Hematopoietic multipotent progenitor cell treated with erythropoietin and hydrocortisone succinate and interleukin-3 and kit ligand, for 15 days (in vitro differentiated cells): ENCODE measurements around the gene GSS.
A peak's percentile ranks its signal among the peaks of the same experiment; 100 is the strongest.
"Not testable (repeated sequence)": the region's sequence is repeated elsewhere in the genome, so short reads cannot be mapped to it uniquely, and the experiment has no call there.

Experiments used
- DNase-seq: peaks from one replicate; pipeline ENCODE4 v3.0.0-alpha.2; 2015; ENCODE audit warnings: low spot score

The GSS gene

DNA sequence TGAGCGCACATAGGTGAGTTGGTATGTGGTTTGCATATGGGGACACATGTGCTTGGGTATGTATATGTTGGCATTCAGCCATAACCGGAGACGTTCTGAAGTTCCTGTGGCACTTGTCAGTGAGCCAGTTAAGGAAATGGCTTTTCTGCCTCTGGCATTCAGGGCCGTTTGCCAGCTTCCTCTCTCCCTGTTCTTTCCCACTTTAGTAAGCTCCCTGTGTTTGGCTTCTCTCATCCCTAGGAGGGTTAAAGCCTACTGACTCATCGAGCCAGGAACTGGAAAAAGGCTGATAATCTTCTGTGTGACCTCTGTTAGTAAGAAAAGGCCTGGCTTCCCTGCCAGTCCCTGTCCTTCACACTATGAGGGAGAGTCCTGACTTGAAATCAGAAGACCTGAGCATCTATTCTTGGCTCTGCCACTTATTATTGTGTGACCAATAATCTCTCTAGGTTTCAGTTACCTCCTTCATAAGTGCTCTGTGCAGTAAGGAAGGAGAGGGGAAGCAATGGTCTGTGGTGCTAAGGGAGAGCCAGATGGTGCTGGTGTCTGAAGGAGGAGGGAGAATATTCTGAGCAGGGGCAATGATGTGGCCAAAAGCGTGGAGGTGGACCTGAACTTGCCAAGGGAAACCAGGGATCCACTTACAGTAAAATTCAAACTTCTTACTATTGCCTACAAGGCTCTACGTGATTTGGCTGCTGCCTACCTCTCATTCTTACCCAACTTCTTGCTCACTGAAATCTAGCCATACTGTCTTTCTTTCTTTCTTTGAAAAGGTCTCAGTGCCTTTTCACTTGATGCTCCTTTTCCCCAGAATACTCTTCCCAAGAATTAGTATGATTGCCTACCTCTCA lies 47.8 kb downstream of the GSS start:
- DNase-seq = peak; percentile 20

DNA sequence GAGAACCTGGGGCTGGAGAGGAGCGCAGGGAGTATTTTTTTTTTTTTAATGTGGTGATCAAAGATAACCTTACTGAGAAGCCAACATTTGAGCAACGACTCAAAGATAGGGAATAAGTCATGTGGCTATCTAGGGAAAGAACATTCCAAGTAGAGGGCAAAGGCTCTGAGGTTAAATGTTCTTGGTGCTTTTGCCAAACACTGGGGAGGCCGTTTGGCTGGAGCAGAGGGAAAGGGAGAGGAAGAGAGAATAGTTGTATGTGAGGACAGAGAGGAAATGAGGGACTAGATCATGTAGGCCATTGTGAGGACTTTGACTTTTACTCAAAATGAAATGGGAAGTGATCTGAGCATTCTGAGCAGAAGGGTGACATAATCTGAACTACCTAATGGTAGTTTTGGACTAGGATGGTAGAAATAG lies 51.4 kb downstream of the GSS start:
- DNase-seq = peak; percentile 37

DNA sequence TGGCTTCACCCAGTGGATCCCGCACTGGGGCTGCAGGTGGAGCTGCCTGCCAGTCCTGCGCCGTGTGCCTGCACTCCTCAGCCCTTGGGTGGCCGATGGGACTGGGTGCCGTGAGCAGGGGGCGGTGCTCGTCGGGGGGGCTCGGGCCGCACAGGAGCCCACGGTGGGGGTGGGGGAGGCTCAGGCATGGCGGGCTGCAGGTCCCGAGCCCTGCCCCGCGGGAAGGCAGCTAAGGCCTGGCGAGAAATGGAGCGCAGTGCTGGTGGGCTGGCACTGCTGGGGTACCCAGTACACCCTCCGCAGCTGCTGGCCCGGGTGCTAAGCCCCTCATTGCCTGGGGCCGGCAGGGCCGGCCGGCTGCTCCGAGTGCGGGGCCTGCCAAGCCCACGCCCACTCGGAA lies 56.9 kb downstream of the GSS start:
- not testable (repeated sequence) for DNase-seq

DNA sequence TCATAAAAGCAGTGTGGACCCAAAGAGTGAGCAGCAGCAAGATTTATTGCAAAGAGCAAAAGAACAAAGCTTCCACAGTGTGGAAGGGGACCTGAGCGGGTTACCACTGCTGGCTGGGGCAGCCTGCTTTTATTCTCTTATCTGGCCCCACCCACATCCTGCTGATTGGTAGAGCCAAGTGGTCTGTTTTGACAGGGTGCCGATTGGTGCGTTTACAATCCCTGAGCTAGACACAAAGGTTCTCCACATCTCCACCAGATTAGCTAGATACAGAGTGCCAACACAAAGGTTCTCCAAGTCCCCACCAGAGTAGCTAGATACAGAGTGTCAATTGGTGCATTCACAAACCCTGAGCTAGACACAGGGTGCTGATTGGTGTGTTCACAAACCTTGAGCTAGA lies 57.5 kb downstream of the GSS start:
- DNase-seq = not testable (repeated sequence)

DNA sequence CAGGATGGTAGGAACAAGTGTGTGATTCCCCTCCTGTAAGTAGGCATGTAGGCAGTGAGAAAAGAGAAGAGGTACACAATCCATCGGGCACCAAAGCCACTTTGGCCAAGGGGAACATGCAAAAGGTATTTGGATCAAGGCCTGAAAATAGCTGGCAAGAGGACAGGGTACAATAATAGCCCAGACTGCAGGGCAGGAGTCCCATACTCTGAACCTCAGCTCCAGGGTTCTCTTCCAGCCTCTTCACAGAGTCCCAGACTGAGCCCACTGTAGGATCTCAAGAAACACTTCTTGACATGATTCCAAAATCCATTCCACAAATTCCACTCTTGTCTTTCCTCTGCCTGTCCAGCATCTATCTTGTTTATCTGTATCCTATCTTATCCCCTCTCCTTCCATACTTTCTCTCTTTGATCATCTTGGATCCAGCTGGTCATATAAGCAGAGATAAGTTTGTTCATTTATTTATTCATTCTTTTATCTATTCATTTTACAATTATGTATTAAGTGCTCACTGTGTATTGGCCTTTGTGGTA lies 59.5 kb downstream of the GSS start:
- DNase-seq = no peak

DNA sequence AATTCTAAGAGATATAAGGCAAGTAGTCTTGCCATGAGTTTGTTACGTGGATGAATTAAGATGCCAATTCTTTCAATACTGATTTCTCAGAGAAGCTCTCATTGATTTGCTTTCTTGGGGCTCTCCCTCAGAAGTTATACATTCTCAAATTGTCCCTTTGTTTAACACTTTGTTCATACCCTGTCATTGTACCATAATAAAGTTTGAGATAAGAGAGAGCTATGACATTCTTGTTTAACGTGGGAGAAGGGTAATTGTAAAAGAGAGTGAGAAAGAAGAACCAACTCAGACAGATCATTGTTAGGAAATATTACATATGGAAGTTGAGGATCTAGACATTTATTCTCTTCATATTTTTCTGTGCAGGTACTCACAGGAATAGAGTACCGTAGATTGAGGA lies 60.1 kb downstream of the GSS start:
- no peak for DNase-seq

DNA sequence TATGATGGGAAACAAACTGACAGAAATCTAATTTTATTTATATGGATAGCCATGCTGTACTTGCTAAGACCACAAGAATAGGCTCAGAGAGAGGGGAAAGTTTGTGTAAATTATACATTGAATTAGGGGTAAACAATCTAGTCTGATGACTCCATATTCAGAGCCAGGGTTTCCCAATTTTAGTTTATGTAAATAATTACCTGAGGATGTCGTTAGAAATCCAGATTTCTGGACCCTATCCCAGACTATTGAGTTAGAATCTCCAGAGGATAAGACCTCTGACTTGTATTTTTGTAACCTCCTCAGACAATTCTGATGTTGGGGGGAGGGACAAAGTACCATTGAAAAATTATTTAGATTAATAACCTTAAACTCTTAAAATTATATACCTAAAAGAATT lies 60.9 kb downstream of the GSS start:
- no peak for DNase-seq

DNA sequence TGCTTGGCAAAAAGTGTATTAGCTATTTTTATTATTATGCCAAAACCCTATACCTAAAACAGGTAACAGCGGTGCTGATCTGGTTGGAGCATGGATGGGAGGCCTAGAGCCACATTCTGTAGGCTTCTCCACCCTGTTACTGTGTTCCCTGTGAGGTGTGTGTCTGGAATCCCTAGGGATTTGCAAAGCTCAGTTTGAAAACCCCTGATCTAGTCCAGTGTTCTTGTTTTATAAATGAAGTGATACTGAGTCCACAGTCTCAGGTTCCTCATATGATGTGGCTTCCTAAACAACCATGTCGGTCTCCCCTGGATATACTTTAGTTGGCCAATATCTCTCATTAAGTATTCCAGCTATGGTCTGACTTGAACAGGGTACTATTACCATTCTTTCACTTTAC lies 62.9 kb downstream of the GSS start:
- DNase-seq = no peak

DNA sequence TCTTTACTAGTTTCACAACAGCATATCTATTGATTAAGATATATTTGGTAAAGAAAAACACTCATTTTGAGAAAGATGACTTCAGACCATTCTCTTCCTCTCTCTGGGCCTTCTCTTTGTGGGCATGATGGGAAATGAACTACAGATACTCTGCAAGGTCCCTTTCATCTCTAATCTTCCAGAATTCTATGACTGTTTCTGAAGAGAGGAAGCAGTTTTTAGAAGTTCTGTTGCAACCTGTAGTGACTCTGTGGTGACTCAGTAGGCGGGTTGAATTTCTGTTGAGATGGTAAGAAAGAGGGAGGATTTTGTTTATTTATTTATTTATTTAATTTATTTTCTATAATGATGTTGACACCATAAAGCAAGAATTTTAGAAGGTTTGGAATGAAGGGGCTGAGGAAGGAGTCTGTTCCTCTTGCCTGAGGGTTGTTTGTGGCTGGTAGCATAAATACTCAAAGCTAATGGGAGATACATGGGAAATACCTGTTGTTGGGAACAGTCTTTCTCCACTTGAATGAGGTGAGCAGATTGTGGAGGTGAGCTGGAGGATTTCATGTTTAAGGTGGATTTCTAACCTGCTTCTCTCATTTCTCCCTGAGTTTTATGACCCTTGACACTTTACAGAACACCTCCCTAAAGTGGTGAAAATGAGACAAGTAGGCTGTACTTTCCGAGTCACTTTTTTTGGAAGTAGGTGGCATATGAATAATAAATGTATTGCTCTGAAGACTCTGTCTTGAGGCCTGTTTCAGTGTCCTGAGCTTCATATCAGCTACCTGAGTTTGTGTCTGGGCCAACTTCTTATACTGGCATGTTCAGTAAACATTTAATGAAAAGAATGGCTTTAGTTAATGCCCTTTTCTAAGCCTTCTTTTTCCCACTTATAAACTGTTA lies 64.2 kb downstream of the GSS start:
- no peak for DNase-seq

DNA sequence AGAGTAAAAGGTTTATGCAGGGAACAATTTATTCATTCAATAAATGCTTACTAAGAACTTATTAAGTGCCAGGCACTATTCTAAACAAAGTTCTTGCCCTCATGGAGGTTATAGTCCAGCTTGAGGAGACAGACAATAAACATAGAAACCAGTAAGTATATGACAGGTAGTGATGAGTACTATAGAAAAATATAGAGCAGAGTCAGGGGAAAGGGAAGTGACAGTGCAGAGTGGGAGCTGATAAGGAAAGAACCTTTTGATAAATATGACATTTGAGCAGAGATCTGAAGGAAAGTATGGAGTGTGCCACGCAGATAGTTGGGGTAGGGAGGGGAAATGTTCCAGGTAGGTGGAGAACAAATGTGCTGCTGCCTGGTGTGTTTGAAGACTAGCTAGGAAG lies 67.1 kb downstream of the GSS start:
- DNase-seq = peak; percentile 21

DNA sequence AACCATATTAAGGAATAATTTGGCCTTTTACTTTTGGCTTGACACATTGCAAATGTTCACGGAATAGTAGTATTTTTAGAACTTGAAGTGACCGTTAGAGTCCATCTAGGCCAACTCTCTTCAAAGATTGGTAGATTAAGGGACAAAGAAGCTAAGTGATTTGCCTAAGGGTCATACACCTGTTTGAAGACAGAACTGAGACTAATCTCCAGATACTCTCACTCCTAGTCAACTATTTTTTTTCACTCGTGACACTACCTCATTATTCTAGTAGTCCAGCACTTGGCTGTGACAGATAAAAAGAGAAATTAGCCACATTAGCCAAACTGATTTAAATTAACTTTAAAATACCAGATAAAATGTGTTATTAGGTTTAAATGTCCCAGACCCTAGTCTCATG lies 68.6 kb downstream of the GSS start:
- DNase-seq = no peak

DNA sequence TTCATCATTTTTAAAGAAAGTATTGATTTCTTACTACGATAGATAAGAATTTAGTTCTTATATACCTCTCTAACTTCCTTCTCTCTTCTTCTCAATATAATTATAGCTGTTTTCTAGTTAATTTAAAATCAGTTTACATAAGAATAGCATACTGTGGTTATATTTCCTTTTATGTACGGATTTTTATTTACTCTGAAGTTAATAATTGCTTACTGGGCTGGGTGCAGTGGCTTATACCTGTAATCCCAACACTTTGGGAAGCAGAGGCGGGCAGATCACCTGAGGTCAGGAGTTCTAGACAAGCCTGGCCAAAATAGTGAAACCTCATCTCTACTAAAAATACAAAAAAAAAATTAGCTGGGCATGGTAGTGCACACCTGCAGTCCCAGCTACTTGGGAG lies 69.5 kb downstream of the GSS start:
- DNase-seq = no peak

DNA sequence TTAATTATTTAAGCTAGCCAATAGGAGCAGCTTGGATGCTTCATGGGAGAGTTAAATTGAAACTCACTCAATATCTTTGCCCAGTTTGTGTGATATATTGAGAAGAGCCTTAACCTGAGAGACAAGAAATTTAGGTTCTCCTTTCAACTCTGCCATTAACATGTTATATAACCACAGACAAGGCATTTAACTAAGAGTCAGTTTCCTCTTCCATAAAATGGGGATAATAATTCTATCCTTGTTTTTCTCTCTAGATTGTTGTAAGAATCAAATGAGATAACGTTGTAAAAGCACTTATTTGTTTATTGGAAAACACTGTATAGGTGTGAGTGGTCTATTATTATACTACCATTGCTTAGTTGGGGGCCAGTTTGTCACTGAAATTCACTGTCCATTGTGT lies 71.3 kb downstream of the GSS start:
- no peak for DNase-seq

DNA sequence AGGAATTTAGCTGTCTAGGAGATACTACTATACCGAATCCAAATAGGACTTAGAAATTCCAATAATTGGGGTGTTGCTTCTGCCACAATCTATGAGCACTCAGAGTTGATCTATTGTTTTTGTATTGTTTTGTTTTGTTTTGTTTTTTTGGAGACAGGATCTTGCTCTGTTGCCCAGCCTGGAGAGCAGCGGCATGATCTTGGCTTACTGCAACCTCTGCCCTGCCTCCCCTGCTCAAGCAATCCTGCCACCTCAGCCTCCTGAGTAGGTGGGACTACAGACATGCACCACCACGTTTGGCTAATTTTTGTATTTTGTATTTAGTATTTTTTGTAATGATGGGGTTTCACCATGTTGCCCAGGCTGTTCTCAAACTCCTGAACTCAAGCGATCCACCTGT lies 71.8 kb downstream of the GSS start:
- DNase-seq = no peak

DNA sequence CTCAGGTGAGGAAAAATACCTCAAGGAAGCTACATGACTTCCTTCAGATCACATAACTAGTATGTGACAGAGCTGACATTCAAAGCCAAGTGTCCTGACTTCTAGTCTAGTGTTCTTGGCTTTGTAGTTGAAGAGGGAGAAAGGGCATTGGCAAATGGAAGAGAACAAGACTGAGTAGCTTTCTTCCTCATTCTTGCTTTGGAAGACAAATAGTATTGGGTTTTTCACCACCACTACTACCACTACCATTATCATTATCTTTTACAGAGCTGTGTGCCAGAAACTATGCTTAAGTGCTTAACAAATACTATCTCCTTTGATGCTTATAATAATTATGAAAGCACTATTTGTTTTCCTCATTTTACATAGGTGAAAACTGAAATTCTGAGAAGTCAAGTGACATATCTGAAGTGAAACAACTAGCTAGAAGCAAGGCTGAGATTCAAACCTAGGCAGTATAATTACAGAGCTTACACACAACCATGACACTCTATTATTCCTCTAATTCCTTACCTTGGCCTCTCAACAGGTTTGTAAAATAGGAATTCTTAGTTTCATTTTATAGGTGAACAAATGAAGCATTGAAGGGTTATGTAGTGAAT lies 72.4 kb downstream of the GSS start:
- no peak for DNase-seq

DNA sequence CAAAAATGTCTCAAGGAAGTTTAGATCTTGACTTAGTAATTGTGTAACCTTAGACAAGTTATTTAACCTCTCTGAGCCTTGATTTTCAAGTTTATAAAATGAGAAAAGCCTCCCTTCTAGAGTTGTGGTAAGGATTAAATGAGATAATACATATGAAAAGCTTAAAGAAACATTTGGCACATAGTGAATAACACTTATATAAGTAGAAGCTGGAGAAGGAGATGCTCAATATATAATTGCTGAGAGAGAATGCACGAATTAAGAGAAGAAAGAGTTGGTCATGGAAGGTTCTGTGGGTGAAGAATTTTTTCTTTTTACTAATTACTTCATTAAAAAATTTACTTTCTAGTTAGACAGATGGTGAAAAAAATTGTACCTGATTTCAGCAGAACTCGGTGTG lies 73.9 kb downstream of the GSS start:
- DNase-seq = no peak

DNA sequence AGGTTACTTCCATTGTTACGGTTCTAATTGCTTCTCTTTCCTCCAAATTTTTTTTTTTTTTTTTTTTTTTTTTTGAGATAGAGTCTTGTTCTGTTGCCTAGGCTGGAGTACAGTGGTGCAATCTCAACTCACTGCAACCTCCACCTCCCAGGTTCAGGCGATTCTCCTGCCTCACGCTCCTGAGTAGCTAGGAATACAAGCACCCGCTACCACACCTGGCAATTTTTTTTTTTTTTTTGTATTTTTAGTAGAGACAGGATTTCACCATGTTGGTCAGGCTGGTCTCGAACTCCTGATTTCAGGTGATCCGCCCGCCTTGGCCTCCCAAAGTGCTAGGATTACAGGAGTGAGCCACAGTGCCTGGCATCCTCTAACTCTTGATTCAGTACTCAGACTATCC lies 74.6 kb downstream of the GSS start:
- DNase-seq = not testable (repeated sequence)

DNA sequence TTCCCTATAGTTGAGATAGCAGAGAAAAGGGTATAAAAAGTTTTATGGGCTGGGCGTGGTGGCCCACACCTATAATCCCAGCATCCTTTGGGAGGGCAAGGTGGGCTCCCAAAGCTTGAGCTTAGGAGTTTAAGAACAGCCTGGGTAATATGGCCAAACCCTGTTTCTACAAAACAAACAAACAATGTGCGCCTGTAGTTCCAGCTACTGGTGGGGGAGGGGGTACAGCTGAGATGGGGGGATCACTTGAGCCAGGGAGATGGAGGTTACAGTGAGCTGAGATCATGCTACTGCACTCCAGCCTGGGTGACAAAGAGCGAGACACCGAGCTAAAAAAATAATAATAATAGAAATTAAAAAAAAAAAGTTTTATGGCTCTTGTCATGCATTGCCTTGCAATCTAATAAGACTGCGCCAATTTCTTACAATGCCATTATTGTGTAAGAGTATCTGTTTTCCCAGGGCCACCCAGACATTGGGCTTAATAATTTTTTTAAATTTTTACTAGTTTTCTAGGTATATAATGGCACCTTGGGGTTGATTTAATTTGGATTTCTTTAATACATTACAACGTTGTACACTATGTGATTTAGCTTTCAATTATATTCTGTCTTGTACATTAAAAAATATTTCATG lies 75.3 kb downstream of the GSS start:
- no peak for DNase-seq
